ENCODE measurements around the gene DCXR. TPM values are rescaled to one million over a fixed set of nuclear protein-coding genes. Genes with fewer than 3 reads are reported as not detected.
A peak's percentile ranks its signal among the peaks of the same experiment; 100 is the strongest.

DCXR gene
- polyA plus RNA-seq (2011; rRNA removed), result 42.7 and 66.0 TPM in 2 replicates
- 21.7 and 40.3 TPM in 2 replicates for polyA minus RNA-seq (2011; rRNA and poly(A)+ RNA removed)

DNA sequence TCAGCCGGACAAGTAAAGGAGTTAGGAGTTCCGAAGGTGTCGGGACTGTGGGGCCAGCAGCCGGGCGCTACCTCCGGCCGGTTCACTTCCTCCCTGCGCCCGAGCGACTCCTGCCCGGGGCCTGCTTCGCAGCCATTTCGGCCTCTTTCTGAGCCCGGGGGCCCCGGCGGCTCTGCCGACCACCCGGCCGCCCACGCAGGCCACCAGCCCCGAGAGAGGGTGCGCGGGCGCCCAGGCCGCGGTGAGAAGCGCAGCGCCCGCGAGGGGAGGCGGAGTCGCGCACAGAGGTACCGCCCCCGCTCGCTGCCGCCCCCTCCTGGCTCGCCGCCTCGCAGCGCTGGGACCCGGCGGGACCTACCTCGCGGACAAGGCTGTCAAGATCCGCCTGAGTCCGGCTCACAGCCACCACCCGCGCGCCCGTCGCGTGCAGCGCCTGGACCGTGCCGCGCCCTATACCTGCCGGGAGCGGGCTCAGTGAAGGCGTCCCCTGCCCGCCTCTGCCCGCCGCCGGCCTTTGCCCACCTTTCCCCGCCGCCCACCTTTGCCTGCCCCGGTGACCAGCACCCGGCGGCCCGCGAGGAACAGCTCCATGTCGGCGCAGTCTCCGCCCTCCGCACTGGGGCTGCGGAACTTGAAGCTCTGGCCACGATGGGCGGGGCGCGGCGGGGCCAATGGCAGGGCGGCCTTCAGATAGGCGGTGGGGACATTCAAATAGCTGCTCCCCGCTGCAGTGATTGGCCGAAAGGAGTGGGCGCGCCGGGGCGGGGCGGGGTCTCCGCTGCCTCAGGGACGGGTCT lies at the start of gene DCXR:
DCXR (minus strand) TSS at position 606 of the 797 bp plus-strand sequence; CDS start at position 591, 15 bp downstream.
- CTCF ChIA-PET, result interaction anchor here (0.6 to 5.0 kb wide), 27 partner anchors 8 to 391 kb away, joined by 3 to 23 read pairs (median 3); partner anchors contain the start of genes CENPX, LRRC45 and NOTUM
- peak within 1 kb of the TSS; percentile 64 for H3K4me3 ChIP-seq (ENCODE audit: low read depth, low read length)
- no peaks in the 10 kb centered on the region for H3K27me3 ChIP-seq (ENCODE audit: control insufficient read depth, insufficient read depth, low read length)
- H3K36me3 ChIP-seq (ENCODE audit: control insufficient read depth, insufficient read depth, low read length), result no peaks in the 10 kb centered on the region
- DNase-seq (ENCODE audit: low read depth), result peak; percentile 63
- POLR2A ChIA-PET, result interaction anchor here (0.5 to 0.7 kb wide), 2 partner anchors 14 to 188 kb away, joined by 3 to 5 read pairs; partner anchors contain the start of genes CENPX and LRRC45
- TF ChIP-seq, protein P1, sequence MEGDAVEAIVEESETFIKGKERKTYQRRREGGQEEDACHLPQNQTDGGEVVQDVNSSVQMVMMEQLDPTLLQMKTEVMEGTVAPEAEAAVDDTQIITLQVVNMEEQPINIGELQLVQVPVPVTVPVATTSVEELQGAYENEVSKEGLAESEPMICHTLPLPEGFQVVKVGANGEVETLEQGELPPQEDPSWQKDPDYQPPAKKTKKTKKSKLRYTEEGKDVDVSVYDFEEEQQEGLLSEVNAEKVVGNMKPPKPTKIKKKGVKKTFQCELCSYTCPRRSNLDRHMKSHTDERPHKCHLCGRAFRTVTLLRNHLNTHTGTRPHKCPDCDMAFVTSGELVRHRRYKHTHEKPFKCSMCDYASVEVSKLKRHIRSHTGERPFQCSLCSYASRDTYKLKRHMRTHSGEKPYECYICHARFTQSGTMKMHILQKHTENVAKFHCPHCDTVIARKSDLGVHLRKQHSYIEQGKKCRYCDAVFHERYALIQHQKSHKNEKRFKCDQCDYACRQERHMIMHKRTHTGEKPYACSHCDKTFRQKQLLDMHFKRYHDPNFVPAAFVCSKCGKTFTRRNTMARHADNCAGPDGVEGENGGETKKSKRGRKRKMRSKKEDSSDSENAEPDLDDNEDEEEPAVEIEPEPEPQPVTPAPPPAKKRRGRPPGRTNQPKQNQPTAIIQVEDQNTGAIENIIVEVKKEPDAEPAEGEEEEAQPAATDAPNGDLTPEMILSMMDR (IDR thresholded peaks at IDR 0.05; ENCODE audit: insufficient read depth, low read depth, low read length), result peak; percentile 53

DNA sequence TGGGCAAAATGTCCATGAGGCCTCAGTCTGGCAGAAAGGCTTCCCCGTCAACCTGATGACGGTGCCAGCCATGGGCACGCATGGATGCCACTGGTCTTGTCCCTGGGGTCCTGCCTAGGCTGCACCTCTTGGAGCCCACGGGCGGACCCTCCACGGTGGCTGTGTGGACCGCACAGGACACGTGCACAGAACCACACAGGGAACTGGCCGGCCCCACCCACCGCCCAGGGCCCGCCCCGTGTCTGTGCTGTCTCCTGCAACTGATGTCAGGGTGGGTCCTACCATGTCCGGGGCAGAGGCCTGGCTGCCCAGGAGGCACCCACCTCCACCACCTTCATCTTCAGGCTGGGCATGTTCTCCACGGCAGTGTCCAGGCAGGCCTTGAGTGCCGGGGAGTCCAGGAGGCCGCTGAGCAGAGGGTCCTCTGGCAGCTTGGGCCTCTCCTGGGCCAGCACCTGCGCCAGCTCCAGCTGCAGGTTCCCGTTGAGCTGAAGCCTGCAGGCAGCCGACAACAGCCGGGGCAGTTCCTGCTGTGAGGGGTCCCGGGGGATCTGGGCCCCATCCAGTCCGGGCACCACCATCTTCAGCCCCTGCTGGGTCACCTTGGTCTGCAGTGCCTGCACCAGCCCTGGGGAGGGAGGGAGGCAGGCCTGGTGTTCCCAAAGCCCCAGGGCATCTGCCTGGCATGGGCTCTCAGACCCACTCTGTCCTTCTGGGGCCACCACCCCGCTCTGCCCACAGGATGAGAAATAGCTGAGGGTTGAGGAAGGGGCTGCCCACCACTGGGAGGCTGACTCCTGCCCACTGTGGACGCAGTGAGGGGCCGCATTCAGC lies 48.7 kb upstream of the DCXR start:
- peaks cover 73% of the 10 kb centered on the region for H3K36me3 ChIP-seq (ENCODE audit: control insufficient read depth, insufficient read depth, low read length)
- ChIA-PET CTCF (no interaction called here), POLR2A (no interaction called here)
- no peaks in the 10 kb centered on the region for H3K27me3 ChIP-seq (ENCODE audit: control insufficient read depth, insufficient read depth, low read length)
- TF ChIP-seq, protein P1 (IDR thresholded peaks at IDR 0.05; ENCODE audit: insufficient read depth, low read depth, low read length), result no peak
- H3K4me3 ChIP-seq (ENCODE audit: low read depth, low read length), result no peak overlapping the region
- no peak for DNase-seq (ENCODE audit: low read depth)

DNA sequence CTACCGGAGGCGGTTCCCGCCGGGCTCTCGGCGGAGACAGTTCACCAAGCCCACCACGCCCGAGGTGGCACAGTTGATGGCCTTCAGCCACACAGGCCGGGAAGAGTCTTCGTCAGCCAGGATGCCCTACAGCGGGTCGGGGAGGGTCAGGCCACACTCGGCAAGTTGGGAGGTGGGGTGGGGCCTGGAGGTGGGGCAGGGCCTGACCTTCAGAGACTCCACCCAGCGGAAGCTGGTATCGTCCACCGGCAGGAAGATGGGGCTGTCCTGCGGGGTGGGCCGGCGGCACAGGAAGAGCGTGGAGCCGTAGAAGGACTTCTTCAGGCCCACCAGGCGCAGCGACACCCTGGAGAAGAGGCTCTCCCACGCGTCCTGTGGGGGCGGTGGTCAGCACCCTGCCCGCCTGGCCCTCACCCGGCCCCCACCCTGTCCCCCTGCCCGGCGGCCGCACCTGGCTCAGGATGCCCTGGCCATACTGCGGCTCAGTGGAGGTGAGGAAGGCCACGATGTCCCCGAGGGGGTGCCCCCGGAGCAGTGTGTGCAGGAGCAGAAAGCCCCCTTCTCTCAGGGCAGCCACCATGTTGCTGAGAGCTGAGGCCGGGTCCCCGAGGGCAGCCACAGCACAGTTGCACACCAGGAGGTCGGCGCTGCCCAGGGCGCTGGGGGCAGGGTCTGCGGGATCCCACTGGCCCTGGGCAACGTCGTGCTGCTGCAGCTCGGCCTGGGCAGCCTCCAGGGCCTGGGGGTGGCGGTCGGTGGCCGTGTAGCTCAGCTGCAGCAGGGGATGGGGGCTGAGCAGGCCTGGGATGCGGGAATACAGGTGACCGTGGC lies 47.7 kb upstream of the DCXR start:
- TF ChIP-seq, protein P1 (IDR thresholded peaks at IDR 0.05; ENCODE audit: insufficient read depth, low read depth, low read length), result no peak
- H3K36me3 ChIP-seq (ENCODE audit: control insufficient read depth, insufficient read depth, low read length), result peaks cover 74% of the 10 kb centered on the region
- CTCF ChIA-PET, result no interaction called here

DNA sequence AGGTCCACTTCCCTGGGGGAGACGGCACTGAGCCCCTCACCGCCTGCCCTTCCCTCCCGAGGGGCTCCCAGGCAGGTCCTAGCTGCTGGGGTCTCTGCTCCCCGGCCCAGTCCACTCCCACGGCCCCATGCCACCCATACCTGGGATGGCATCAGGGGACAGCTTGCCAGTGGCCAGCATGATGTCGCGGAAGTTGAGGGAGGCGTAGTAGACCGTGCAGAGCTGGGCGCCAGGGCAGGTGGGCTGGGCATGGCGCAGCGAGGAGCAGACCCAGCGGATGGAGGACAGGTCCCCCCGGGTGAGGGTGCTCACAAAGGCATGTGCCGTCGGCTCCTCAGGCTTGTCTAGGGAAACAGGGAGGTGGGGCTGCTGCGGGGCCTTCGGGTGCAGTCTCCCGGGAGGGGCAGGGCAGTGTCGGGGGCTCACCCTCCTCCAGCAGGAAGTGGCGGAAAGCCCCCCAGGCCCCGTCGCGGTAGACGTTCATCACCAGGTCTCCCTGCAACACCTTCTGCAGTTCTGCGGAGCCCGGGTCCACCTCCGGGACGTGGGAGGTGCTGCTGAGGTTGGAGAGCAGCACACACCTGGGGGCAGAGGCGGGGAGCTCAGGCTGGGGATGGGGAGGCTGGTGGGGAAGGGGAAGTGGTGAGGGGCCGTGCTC lies 47.0 kb upstream of the DCXR start:
- no peaks in the 10 kb centered on the region for H3K27me3 ChIP-seq (ENCODE audit: control insufficient read depth, insufficient read depth, low read length)
- ChIA-PET CTCF (no interaction called here), POLR2A (no interaction called here)
- H3K4me3 ChIP-seq (ENCODE audit: low read depth, low read length), result no peak overlapping the region
- TF ChIP-seq, protein P1 (IDR thresholded peaks at IDR 0.05; ENCODE audit: insufficient read depth, low read depth, low read length), result no peak
- DNase-seq (ENCODE audit: low read depth), result no peak
- H3K36me3 ChIP-seq (ENCODE audit: control insufficient read depth, insufficient read depth, low read length), result peaks cover 74% of the 10 kb centered on the region

More for the DNA sequence above, 47.7 kb upstream of the DCXR start:
- Histone ChIP-seq H3K4me3 (ENCODE audit: low read depth, low read length) (no peak overlapping the region), H3K27me3 (ENCODE audit: control insufficient read depth, insufficient read depth, low read length) (no peaks in the 10 kb centered on the region)
- POLR2A ChIA-PET, result no interaction called here
- DNase-seq (ENCODE audit: low read depth), result no peak

Measured in BJ (cell line).